ENCODE measurements around the gene PAFAH1B2. TPM values are rescaled to one million over a fixed set of nuclear protein-coding genes. Genes with fewer than 3 reads are reported as not detected.

The PAFAH1B2 gene
- total RNA-seq, 4 donors from 2014 or later: 50.3 to 82.3 (median 63.2) TPM

- no peaks in the 10 kb centered on the region for H3K27me3 ChIP-seq
- ATAC-seq: peak; percentile 42
Measured at GRCh38 chr11:117179048-117179999, 35.2 kb downstream of the PAFAH1B2 start.

GRCh38 chr11:117180020-117180419 lies 35.9 kb downstream of the PAFAH1B2 start:
- H3K9me3 ChIP-seq: no peaks in the 10 kb centered on the region
- no peak for ATAC-seq
- no peaks in the 10 kb centered on the region for H3K27me3 ChIP-seq
- H3K4me3 ChIP-seq: peak overlapping the region; percentile 84 to 88
- TF ChIP-seq POLR2AphosphoS5 (IDR thresholded peaks at IDR 0.05): no peak
- no peak for TF ChIP-seq POLR2A (IDR thresholded peaks at IDR 0.05)
- TF ChIP-seq CTCF (IDR thresholded peaks at IDR 0.05): no peak
- no peak for TF ChIP-seq EP300 (IDR thresholded peaks at IDR 0.05)
- peaks cover 0 to 59% (median 25%) of the 10 kb centered on the region in 3 donors for H3K4me1 ChIP-seq
- peaks cover 0 to 34% of the 10 kb centered on the region in 2 donors for H3K36me3 ChIP-seq
- H3K27ac ChIP-seq: peak overlapping the region; percentile 96 to 98 (median 96)
- WGBS, 2 donors (ENCODE audit: low coverage in 1 of 2): 10% methylated on average over 2 of the region's 4 CpGs; no CpG with 5 or more reads in 1 of the 2 donors

More at GRCh38 chr11:117179048-117179999, 35.2 kb downstream of the PAFAH1B2 start:
- peaks cover 0 to 59% (median 25%) of the 10 kb centered on the region in 3 donors for H3K4me1 ChIP-seq
- peaks cover 0 to 27% of the 10 kb centered on the region in 2 donors for H3K36me3 ChIP-seq
- H3K9me3 ChIP-seq: no peaks in the 10 kb centered on the region
- WGBS, 2 donors (ENCODE audit: low coverage in 1 of 2): 0% methylated on average over 10 of the region's 39 CpGs; no CpG with 5 or more reads in 1 of the 2 donors
- H3K27ac ChIP-seq: peak overlapping the region; percentile 96 to 98 (median 96)
- H3K4me3 ChIP-seq: peak overlapping the region; percentile 84 to 88
- TF ChIP-seq POLR2A (IDR thresholded peaks at IDR 0.05): no peak
- no peak for TF ChIP-seq EP300 (IDR thresholded peaks at IDR 0.05)
- no peak for TF ChIP-seq POLR2AphosphoS5 (IDR thresholded peaks at IDR 0.05)
- TF ChIP-seq CTCF (IDR thresholded peaks at IDR 0.05): peak in 1 of 4 experiments; percentile 4

- WGBS, 2 donors (ENCODE audit: low coverage in 1 of 2): 0 to 45% methylated on average over 1 to 4 of the region's 22 CpGs
- peak overlapping the region in 1 of 2 donors; percentile 84 for H3K4me3 ChIP-seq
- H3K4me1 ChIP-seq: peaks cover 0 to 53% (median 25%) of the 10 kb centered on the region in 3 donors
- no peaks in the 10 kb centered on the region for H3K9me3 ChIP-seq
- H3K36me3 ChIP-seq: peaks cover 0 to 43% of the 10 kb centered on the region in 2 donors
- no peaks in the 10 kb centered on the region for H3K27me3 ChIP-seq
- TF ChIP-seq POLR2A (IDR thresholded peaks at IDR 0.05) (no peak), POLR2AphosphoS5 (IDR thresholded peaks at IDR 0.05) (peak; percentile 27), EP300 (IDR thresholded peaks at IDR 0.05) (no peak), CTCF (IDR thresholded peaks at IDR 0.05) (peak in 3 of 4 experiments; percentile 81 to 84 (median 83))
- peak; percentile 40 for ATAC-seq
- H3K27ac ChIP-seq: peak overlapping the region in 3 of 4 donors; percentile 25 to 98 (median 96)
Measured at GRCh38 chr11:117180661-117181585, 36.8 kb downstream of the PAFAH1B2 start.

- Histone ChIP-seq H3K4me1 (peaks cover 0 to 52% (median 25%) of the 10 kb centered on the region in 3 donors), H3K36me3 (peaks cover 0 to 53% of the 10 kb centered on the region in 2 donors), H3K27ac (peak overlapping the region in 2 of 4 donors; percentile 41 to 46), H3K27me3 (no peaks in the 10 kb centered on the region), H3K9me3 (no peaks in the 10 kb centered on the region), H3K4me3 (no peak overlapping the region)
- 86% methylated on average over 6 of the region's 22 CpGs; no CpG with 5 or more reads in 1 of the 2 donors for WGBS, 2 donors (ENCODE audit: low coverage in 1 of 2)
- no peak for ATAC-seq
- no peak for TF ChIP-seq POLR2A (IDR thresholded peaks at IDR 0.05)
- TF ChIP-seq EP300 (IDR thresholded peaks at IDR 0.05): no peak
- TF ChIP-seq CTCF (IDR thresholded peaks at IDR 0.05): no peak
- no peak for TF ChIP-seq POLR2AphosphoS5 (IDR thresholded peaks at IDR 0.05)
Measured at GRCh38 chr11:117181586-117182550, 37.8 kb downstream of the PAFAH1B2 start.

Data from gastroesophageal sphincter (tissue), 4 donors.